ENCODE measurements around the gene CCDC142.

CCDC142 gene

GRCh38 chr2:74441170-74441689 is 41.6 kb downstream of the CCDC142 start:
- DNase-seq, result no peak

DNA sequence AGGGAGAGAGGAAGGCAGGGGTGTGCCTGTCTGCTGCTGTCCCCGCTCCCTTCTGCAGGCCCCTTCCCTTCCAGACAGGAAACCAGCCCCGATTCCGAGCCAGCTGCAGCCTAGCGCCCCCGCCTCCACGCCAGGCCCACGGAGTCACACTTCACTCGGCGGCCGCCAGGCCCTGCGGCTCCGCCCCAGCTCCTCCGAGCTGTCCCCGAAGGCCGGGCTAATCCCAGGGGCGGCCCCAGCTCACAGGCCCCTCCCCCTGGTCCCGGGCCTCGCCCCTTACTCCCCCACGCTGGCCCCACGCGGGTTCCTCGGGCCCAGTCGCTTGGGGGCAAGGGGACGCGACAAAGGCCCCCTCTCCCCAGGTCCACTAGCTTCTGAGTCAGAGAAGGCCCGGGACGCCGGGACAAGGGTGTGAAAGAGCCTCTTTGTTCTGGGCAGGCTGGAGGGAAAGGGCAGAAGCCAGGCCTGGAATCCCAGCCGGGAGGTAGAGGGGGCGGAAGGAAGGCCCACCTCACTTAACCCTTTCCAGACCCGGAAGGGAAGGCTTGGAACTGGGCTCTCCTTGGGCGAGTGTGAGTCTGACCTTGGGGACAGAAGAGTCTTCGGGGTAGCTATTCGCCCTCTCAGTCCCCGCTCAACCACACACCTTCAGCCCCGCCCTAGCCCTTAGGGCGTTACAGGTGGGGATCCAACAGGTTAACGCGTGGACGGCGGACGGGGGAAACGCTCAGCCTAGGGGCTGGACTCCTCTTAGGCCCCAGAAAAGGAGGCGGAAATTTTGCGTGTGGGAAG is 42.2 kb downstream of the CCDC142 start:
- DNase-seq, result peak; percentile 86

- DNase-seq, result peak; percentile 49
These were observed 42.9 kb downstream of the CCDC142 start for GRCh38 chr2:74439803-74440377.

GRCh38 chr2:74439373-74439772 is 43.4 kb downstream of the CCDC142 start:
- no peak for DNase-seq

- DNase-seq, result no peak
These were observed 44.5 kb downstream of the CCDC142 start for GRCh38 chr2:74438248-74438647.

GRCh38 chr2:74436848-74437695 is 45.7 kb downstream of the CCDC142 start:
- peak; percentile 49 for DNase-seq

GRCh38 chr2:74436111-74436805 is 46.5 kb downstream of the CCDC142 start:
- DNase-seq, result no peak

GRCh38 chr2:74430502-74430901 is 52.3 kb downstream of the CCDC142 start:
- DNase-seq, result no peak

DNA sequence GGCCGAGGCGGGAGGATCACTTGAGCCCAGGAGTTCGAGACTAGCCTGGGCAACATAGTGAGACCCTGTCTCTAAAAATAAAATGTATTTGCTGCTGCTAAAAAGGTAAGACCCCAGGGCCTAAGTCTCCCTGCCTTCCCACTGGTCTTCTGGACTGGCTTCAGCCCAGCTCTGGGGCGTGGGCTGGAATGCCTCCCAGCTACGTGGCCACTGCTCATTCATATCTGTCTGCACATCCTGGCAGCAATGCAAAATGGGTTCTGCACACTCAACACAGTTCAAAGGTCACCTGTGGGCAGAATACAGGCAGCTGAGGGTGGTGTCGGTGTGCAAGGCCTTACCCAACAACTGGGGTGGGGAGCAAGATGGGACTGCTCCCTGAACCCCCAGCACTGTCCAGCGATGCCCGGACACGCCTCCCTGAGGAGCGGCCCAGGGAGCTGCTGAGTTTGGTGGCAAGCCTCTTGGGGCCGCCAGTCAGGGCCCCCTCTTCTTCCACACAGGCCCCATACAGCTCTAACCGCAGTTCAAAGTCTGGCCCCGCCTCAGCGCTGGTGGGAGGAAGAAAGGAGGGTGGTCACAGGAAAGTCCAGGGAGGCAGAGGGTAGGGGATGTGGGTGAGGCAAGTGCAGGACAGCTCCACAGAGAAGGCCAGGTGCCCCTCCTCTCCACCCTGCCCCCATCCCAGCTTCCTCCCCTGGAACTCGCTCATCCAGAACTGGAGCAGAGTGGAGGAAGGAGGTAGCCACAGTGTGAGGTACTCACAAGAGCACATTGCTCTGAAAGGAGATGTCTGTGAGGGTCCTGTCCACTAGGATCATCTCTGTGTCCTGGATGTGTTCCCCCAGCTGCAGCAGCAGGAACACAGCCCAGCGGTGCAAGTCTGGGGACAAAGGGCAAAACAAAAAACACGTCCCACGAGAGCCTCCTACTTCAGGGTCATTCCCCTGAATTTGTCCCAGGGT is 53.0 kb downstream of the CCDC142 start:
- DNase-seq, result no peak

- DNase-seq, result no peak
These were observed 54.1 kb downstream of the CCDC142 start for GRCh38 chr2:74428675-74429074.

- DNase-seq, result no peak
These were observed 55.2 kb downstream of the CCDC142 start for GRCh38 chr2:74427551-74427950.

DNA sequence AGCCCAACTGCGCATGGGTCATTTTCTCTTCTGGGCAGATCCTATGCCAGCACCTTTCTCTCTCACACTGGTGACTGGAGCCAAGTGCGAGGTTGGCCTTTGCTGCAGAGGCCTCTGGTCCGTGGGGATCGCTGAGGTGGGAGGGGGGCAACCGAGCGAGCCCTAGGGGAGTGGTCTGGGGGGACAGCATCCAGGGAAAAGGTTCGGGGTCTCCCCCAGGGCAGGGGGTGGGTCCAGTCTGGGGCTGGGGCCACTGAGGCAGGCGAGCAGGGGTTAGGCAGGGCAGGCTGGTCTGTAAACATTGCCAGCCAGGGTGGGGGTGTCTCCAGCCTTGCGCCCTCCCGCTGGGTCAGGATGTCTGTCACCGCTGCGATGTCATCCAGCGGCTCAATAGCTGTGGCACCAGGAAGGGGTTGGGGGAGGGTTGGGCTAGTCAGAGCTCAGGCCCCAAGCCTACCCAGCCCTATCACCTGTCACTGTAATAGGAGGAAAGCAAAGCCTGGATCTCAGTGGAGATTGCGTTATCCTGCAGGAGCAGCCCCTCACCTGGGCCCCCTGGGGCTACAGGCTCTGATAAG is 56.5 kb downstream of the CCDC142 start:
- no peak for DNase-seq

- DNase-seq, result no peak
These were observed 57.3 kb downstream of the CCDC142 start for GRCh38 chr2:74425523-74425922.

- DNase-seq, result no peak
These were observed 57.8 kb downstream of the CCDC142 start for GRCh38 chr2:74424995-74425406.

GRCh38 chr2:74424139-74424992 is 58.4 kb downstream of the CCDC142 start:
- DNase-seq, result no peak

Data from fibroblast of skin of back (primary cell).